HEK293T (cell line): ENCODE data around the gene TIGD1.
"Not testable (repeated sequence)": the region's sequence is repeated elsewhere in the genome, so short reads cannot be mapped to it uniquely, and the experiment has no call there.

Experiments used
- CTCF ChIA-PET: fragments of 350-600 bp; formaldehyde crosslinking; extraction: SDS; loops from one replicate; lab custom pipeline; 2021; ENCODE audit warnings: antibody characterized with exemption, inconsistent platforms; lab: Yijun Ruan, JAX
- POLR2A ChIA-PET: fragments of 350-600 bp; formaldehyde crosslinking; extraction: SDS; loops from one replicate; lab custom pipeline; 2020; ENCODE audit warnings: antibody characterized with exemption, inconsistent platforms; lab: Yijun Ruan, JAX
- DNase-seq: peaks from one replicate; pipeline ENCODE4 v3.0.0; 2012; ENCODE audit warnings: mixed read lengths; ENCODE audit errors: extremely low spot score
- ARNT ChIP-seq: fragments of 450-650 bp; IDR thresholded peaks from 2 replicates; pipeline ENCODE4 v1.6.1; 2017; ENCODE audit warnings: mild to moderate bottlenecking
- BHLHE40 ChIP-seq: fragments of 450-650 bp; IDR thresholded peaks from 2 replicates; pipeline ENCODE4 v1.6.1; 2016; ENCODE audit warnings: mild to moderate bottlenecking, moderate library complexity, borderline replicate concordance
- CTBP1 ChIP-seq: fragments of 450-650 bp; IDR thresholded peaks from 2 replicates; pipeline ENCODE4 v1.6.1; 2016; ENCODE audit warnings: borderline replicate concordance
- ELF4 ChIP-seq: fragments of 450-650 bp; IDR thresholded peaks from 2 replicates; pipeline ENCODE4 v1.6.1; 2017; ENCODE audit warnings: antibody characterized with exemption
- FOXA1 ChIP-seq: fragments of 450-650 bp; IDR thresholded peaks from 2 replicates; pipeline ENCODE4 v1.6.1; 2016; ENCODE audit warnings: mild to moderate bottlenecking
- FOXK2 ChIP-seq: fragments of 450-650 bp; IDR thresholded peaks from 2 replicates; pipeline ENCODE4 v1.6.1; 2016; ENCODE audit warnings: mild to moderate bottlenecking
- FOXM1 ChIP-seq: fragments of 450-650 bp; IDR thresholded peaks from 2 replicates; pipeline ENCODE4 v1.6.1; 2017; ENCODE audit warnings: mild to moderate bottlenecking, borderline replicate concordance
- HDGF ChIP-seq: fragments of 450-650 bp; IDR thresholded peaks from 2 replicates; pipeline ENCODE4 v1.6.1; 2017; ENCODE audit warnings: antibody characterized with exemption, borderline replicate concordance
- L3MBTL2 ChIP-seq: fragments of 450-650 bp; conservative IDR thresholded peaks from 2 replicates; pipeline ENCODE4 v1.6.1; 2016; ENCODE audit warnings: mild to moderate bottlenecking
- LEF1 ChIP-seq: fragments of 450-650 bp; IDR thresholded peaks from 2 replicates; pipeline ENCODE4 v1.6.1; 2017; ENCODE audit warnings: mild to moderate bottlenecking, borderline replicate concordance
- NFRKB ChIP-seq: fragments of 450-650 bp; IDR thresholded peaks from 2 replicates; pipeline ENCODE4 v1.6.1; 2016; ENCODE audit warnings: mild to moderate bottlenecking, moderate library complexity
- PKNOX1 ChIP-seq: fragments of 450-650 bp; IDR thresholded peaks from 2 replicates; pipeline ENCODE4 v1.6.1; 2016
- SP1 ChIP-seq: fragments of 450-650 bp; IDR thresholded peaks from 2 replicates; pipeline ENCODE4 v1.6.1; 2017
- SUZ12 ChIP-seq: fragments of 450-650 bp; IDR thresholded peaks from 2 replicates; pipeline ENCODE4 v1.6.1; 2016; ENCODE audit warnings: mild to moderate bottlenecking
- TARDBP ChIP-seq: fragments of 450-650 bp; IDR thresholded peaks from 2 replicates; pipeline ENCODE4 v1.6.1; 2016
- ZNF384 ChIP-seq: fragments of 450-650 bp; IDR thresholded peaks from 2 replicates; pipeline ENCODE4 v1.6.1; 2016

The TIGD1 gene

GRCh38 chr2:232573771-232574435 lies 23.5 kb upstream of the TIGD1 start:
- DNase-seq = no peak
- TF ChIP-seq ARNT (no peak), ZNF384 (no peak), CTBP1 (no peak), TARDBP (no peak), FOXM1 (no peak), LEF1 (no peak), SUZ12 (no peak), L3MBTL2 (no peak), ELF4 (no peak), HDGF (no peak), NFRKB (no peak), FOXK2 (no peak), FOXA1 (no peak), SP1 (no peak), PKNOX1 (no peak)
- CTCF ChIA-PET = no interaction called here
- POLR2A ChIA-PET = no interaction called here

DNA sequence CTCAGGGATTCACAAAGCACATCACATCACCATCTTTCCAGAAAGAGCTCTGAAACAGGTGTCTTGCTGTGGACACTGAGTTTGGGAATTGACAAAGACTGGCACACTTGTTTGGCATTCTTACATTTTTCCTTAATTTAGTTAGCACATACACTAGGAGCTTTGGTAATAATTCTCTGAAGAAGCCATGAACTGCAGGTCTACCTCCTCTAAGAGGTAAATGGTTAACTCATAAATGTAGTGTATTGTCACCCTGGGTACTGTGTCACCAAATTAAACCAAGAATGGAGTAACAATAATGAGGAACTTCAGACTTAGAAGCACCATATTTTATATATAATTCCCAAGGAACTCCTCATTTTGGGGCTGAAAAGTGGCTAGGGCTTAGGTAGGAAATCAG lies 22.7 kb upstream of the TIGD1 start:
- ChIA-PET POLR2A (no interaction called here), CTCF (no interaction called here)
- no peak for DNase-seq
- TF ChIP-seq FOXM1 = no peak
- TF ChIP-seq CTBP1 = no peak
- no peak for TF ChIP-seq ARNT

DNA sequence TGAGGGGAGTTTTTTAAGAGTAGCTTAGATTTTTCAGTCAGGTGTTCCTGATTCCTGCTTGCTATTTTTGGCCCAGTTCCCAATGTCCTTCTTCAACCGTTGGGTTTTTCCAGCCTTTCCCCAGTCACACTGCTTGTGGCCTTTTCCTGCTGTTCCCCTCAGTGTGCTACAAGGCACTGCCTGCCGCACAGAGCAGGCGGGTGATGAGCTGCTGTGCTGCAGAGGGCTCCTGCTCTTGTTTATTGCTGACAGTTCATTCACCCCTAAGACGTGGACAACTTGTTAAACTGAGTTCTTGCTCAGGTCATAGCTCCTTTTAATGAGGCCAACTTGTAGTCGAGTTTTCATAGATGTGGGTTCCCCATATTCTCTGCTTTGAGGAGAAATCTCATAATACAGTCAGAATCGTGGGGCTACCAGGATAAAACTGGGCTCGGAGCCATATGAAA lies 20.7 kb upstream of the TIGD1 start:
- no peak for DNase-seq
- POLR2A ChIA-PET = no interaction called here
- CTCF ChIA-PET = no interaction called here
- TF ChIP-seq NFRKB = no peak
- TF ChIP-seq HDGF = no peak
- no peak for TF ChIP-seq SP1
- TF ChIP-seq CTBP1 = no peak
- no peak for TF ChIP-seq BHLHE40
- TF ChIP-seq ARNT = no peak
- no peak for TF ChIP-seq L3MBTL2
- no peak for TF ChIP-seq LEF1
- no peak for TF ChIP-seq PKNOX1
- no peak for TF ChIP-seq SUZ12
- no peak for TF ChIP-seq FOXM1
- no peak for TF ChIP-seq ZNF384
- no peak for TF ChIP-seq TARDBP
- TF ChIP-seq ELF4 = no peak
- no peak for TF ChIP-seq FOXA1
- TF ChIP-seq FOXK2 = no peak

- CTCF ChIA-PET, POLR2A ChIA-PET, DNase-seq: not testable (repeated sequence)
Measured at GRCh38 chr2:232570481-232570880, 20.1 kb upstream of the TIGD1 start.

- CTCF ChIA-PET = no interaction called here
- TF ChIP-seq BHLHE40 = no peak
- TF ChIP-seq FOXK2 = no peak
- TF ChIP-seq ELF4 = no peak
- TF ChIP-seq CTBP1 = no peak
- TF ChIP-seq L3MBTL2 = no peak
- no peak for TF ChIP-seq NFRKB
- TF ChIP-seq ARNT = no peak
- no peak for TF ChIP-seq LEF1
- no peak for TF ChIP-seq FOXM1
- no peak for DNase-seq
- POLR2A ChIA-PET = no interaction called here
Measured at GRCh38 chr2:232569541-232569940, 19.2 kb upstream of the TIGD1 start.

GRCh38 chr2:232568161-232568560 lies 17.8 kb upstream of the TIGD1 start:
- POLR2A ChIA-PET = interaction anchor here (0.9 kb wide), 1 partner anchor 18 kb away, joined by 3 read pairs; the partner anchor contains the start of genes EIF4E2 and TIGD1
- DNase-seq = no peak
- no peak for TF ChIP-seq ELF4
- TF ChIP-seq FOXM1 = no peak
- no peak for TF ChIP-seq FOXK2
- TF ChIP-seq NFRKB = no peak
- TF ChIP-seq SP1 = no peak
- TF ChIP-seq LEF1 = no peak
- no peak for TF ChIP-seq SUZ12
- TF ChIP-seq PKNOX1 = no peak
- no peak for TF ChIP-seq HDGF
- TF ChIP-seq ARNT = no peak
- TF ChIP-seq ZNF384 = no peak
- TF ChIP-seq BHLHE40 = no peak
- CTCF ChIA-PET = no interaction called here

DNA sequence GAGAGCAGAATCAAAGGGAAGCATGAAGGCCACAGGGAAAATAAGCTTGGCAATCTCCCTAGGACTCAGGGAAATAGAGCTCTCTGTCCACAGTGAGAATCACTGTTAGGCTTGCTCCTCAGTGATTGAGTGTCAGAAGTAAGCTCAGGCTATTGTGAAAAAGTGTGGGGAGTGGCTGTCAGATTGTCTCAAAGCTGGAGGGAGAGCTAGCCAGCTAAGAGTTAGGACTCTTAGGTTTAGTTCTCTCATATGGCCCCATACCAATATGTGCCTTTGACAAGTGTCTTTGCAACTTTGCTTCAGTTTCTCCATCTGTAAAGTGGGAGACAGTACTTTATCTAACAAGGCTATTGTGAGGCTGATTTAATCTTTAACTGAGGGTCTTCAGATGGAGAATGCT lies 17.4 kb upstream of the TIGD1 start:
- ChIA-PET CTCF (no interaction called here), POLR2A (interaction anchor here (0.9 kb wide), 1 partner anchor 18 kb away, joined by 3 read pairs; the partner anchor contains the start of genes EIF4E2 and TIGD1)
- no peak for DNase-seq
- no peak for TF ChIP-seq FOXK2
- no peak for TF ChIP-seq HDGF
